Activated naive CD4-positive, alpha-beta T cell treated with anti-CD3 and anti-CD28 coated beads, Interleukin-2, amount 50 U/mL, for 16 hours (primary cell): ENCODE data around the gene ZNF514.
"Not testable (repeated sequence)": the region's sequence is repeated elsewhere in the genome, so short reads cannot be mapped to it uniquely, and the experiment has no call there.

Experiments
- DNase-seq: peaks from one replicate; pipeline ENCODE4 v3.0.0-alpha.2; 2020

ZNF514 gene

DNA sequence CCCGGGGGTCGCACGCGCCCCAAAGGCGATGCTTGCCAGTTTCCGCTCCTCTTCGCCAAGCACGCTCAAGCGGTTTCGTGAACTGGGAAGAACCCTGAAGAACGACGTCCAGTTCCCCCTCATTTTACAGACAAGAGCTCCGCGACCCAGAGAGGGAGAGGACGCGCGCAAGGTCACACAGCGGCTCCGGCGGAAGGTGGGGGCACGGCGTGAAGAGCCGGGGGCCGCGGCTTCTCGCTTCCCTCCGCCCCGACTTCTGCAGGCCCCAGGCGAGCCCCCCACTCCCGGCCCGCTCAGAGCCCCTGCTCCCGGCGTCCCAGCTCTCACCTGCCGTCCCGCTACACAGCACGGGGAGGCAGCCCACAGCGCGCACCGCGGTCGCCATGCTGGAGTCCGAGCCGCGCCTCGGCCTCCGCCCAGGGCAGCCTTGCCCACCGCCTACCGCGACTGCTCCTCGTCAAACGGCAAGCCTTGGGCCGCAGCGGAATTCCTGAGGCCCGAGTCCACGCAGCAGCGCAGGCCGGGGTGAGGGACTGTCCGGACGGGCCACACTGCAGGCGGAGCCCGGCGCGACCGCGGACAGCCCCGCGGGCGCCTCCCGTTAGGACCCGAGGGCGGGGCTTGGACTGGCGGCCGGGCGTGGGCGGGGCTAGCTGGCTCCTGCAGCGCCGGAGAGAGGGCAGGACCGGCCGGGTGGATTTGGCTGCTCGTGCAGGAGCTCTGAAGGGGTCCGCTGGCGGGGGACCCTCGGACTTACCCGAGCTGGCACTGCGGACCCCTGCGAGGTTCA lies 38.0 kb downstream of the ZNF514 start, which contains the start of gene MRPS5:
TSS of gene MRPS5 (minus strand) at position 402 of the 790 bp plus-strand sequence. CDS start at position 385, 17 bp downstream.
- DNase-seq, result peak; percentile 94

- DNase-seq, result no peak
Observed at GRCh38 chr2:95121093-95121406, 38.6 kb downstream of the ZNF514 start.

DNA sequence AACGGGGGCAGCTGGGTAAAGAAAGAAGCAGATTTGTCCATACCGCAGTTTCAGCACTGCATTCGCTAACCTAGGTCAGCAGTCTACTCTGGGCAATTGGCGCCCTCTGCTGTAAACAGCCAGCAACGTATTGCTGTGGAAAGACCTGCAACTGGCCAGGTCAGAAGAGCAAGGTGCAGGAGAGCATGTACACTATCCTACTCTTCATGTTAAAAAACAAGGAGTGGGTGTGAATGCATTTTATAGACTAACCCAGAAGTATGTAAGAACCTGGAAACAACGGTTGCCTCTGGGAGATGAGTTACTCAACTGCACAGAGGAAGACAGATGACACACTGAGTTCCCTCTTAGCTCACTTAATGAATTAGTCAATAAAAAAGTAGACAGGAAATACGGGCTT lies 44.2 kb downstream of the ZNF514 start:
- peak; percentile 74 for DNase-seq

GRCh38 chr2:95113464-95113863 lies 46.2 kb downstream of the ZNF514 start:
- DNase-seq, result no peak

- DNase-seq, result no peak
Observed at GRCh38 chr2:95110395-95110794, 49.3 kb downstream of the ZNF514 start.

DNA sequence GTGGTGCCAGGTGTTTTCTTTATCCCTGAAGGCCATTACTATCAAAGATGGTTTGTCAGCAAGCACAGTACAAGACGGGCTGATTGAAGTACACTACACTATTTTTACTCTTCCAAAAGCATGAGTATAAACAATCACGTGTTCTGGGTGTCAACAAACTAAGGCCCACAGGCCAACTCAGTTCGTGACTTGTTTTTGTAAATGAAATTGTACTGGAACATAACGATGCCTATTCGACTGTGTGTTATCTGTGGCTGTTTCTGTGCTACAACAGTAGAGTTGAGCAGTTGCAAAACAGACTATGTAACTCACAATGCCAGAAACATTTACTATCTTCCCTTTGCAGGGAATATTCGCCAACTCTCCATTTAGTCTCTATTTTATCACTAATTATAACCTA lies 50.4 kb downstream of the ZNF514 start:
- no peak for DNase-seq

- no peak for DNase-seq
Observed at GRCh38 chr2:95106081-95106480, 53.6 kb downstream of the ZNF514 start.

- DNase-seq, result no peak
Observed at GRCh38 chr2:95104606-95105005, 55.0 kb downstream of the ZNF514 start.

DNA sequence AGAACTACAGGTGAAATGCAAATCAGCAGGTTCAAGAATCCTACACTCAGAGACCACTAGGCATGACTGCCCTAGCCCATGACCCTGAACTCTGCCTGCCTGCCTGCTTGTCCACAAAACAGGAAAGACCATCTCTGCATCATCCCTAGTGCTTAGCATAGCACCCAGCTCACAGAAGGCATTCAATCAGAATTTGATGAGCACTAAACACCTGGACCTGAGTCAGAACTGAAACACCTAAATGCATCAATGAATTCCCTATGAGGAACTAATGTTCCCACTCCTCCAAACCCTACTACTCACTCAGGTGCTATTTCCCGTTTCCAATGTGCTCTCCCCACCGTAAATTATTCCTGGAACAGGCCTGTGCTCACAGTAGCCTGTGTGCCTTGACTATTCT lies 59.7 kb downstream of the ZNF514 start:
- DNase-seq, result no peak

DNA sequence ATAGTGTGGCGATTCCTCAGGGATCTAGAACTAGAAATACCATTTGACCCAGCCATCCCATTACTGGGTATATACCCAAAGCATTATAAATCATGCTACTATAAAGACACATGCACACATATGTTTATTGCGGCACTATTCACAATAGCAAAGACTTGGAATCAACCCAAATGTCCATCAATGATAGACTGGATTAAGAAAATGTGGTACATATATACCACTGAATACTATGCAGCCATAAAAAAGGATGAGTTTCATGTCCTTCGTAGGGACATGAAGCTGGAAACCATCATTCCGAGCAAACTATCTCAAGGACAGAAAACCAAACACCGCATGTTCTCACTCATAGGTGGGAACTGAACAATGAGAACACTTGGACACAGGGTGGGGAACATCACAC lies 61.4 kb downstream of the ZNF514 start:
- not testable (repeated sequence) for DNase-seq
